ENCODE results near the gene SLC22A23. TPM values are rescaled to one million over a fixed set of nuclear protein-coding genes. Genes with fewer than 3 reads are reported as not detected.

The SLC22A23 gene
- total RNA-seq, 1 experiment from 2014 or later = 6.8 TPM

DNA sequence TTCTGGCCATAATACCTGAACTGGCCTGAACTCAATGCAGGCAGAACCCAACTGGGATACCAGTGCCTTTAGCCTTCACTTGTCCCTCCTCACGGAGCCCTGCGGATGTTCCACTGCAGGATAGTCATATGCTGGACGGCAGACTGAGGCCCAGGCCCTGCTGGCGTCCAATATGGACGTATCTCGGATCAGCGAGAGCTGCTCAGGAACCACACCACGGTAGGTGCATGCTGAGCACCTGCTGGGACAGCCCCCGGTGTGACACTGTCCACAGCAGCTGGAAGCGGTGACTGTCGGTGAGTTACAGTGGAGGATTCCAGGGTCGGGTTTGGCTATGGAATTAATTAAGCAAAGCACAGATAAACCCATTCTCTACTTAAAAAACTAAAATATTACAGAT lies 149.4 kb downstream of the SLC22A23 start:
- Histone ChIP-seq H3K4me2 (ENCODE audit: insufficient read depth, insufficient read length, low read length) (no peak overlapping the region), H3T11ph (ENCODE audit: low read length) (no peak overlapping the region), H2AFZ (ENCODE audit: low read length) (no peak overlapping the region), H4K20me1 (ENCODE audit: control insufficient read depth, insufficient read depth, insufficient read length) (no peaks in the 10 kb centered on the region), H3K27me3 (ENCODE audit: insufficient read depth, low read length) (no peaks in the 10 kb centered on the region), H4K8ac (replicated peaks; ENCODE audit: insufficient read length, low read depth, low read length) (no peak overlapping the region), H2BK120ac (ENCODE audit: low read depth, low read length, poor library complexity, severe bottlenecking) (no peak overlapping the region), H3K23ac (ENCODE audit: insufficient read length, low read depth, low read length) (no peak overlapping the region), H3K18ac (ENCODE audit: insufficient read length, low read depth, low read length) (no peak overlapping the region), H4K5ac (ENCODE audit: insufficient read length, low read depth, low read length) (no peak overlapping the region), H4K91ac (ENCODE audit: insufficient read length, low read depth, low read length) (no peak overlapping the region), H2BK20ac (ENCODE audit: low read depth, low read length, poor library complexity, severe bottlenecking) (no peak overlapping the region), H2BK5ac (ENCODE audit: insufficient read length, low read length) (no peak overlapping the region), H2AK5ac (ENCODE audit: insufficient read length, low read length) (no peak overlapping the region), H3K79me2 (ENCODE audit: insufficient read depth, low read length) (no peaks in the 10 kb centered on the region), H3K79me1 (ENCODE audit: insufficient read depth, low read depth, low read length, poor library complexity, severe bottlenecking) (no peaks in the 10 kb centered on the region), H2BK12ac (ENCODE audit: insufficient read length, low read depth, low read length) (no peak overlapping the region), H3K4me1 (ENCODE audit: insufficient read depth, low read length) (no peaks in the 10 kb centered on the region), H3K27ac (ENCODE audit: insufficient read length, low read depth, low read length) (no peak overlapping the region), H3K4ac (ENCODE audit: low read depth, low read length) (no peak overlapping the region), H3K23me2 (ENCODE audit: insufficient read length, low read depth, low read length, poor library complexity, severe bottlenecking) (no peaks in the 10 kb centered on the region), H3K14ac (ENCODE audit: insufficient read depth, low read length) (no peak overlapping the region), H3K9me3 (ENCODE audit: control insufficient read depth, low read depth, low read length) (no peaks in the 10 kb centered on the region), H3K56ac (ENCODE audit: insufficient read length, low read depth, low read length) (no peak overlapping the region), H2BK15ac (ENCODE audit: low read depth, low read length) (no peak overlapping the region), H3K9ac (ENCODE audit: extremely low read depth, insufficient read length, low read length) (no peak overlapping the region)
- peaks cover 0 to 2% of the 10 kb centered on the region in 2 experiments; a peak in 2 of 5 replicates for H3K9me3 Mint-ChIP-seq
- H3K36me3 Mint-ChIP-seq (ENCODE audit: insufficient read depth in 1 of 3, low read depth in 3 of 3) = peaks cover 7 to 35% (median 14%) of the 10 kb centered on the region in 3 experiments; a peak in 6 of 7 replicates
- no peak for DNase-seq
- peaks cover 6 to 14% of the 10 kb centered on the region in 2 experiments; a peak in 3 of 4 replicates for H3K4me1 Mint-ChIP-seq
- no CpG with 5 or more reads among the region's 12 CpGs for WGBS (ENCODE audit: extremely low coverage, insufficient read length, low lambda C conversion rate)
- H3K27me3 Mint-ChIP-seq (ENCODE audit: low read depth) = peaks cover 1% of the 10 kb centered on the region; the same call in 1 of the 2 replicates
- no peak overlapping the region for H3K27ac Mint-ChIP-seq
- TF ChIP-seq, protein P1, sequence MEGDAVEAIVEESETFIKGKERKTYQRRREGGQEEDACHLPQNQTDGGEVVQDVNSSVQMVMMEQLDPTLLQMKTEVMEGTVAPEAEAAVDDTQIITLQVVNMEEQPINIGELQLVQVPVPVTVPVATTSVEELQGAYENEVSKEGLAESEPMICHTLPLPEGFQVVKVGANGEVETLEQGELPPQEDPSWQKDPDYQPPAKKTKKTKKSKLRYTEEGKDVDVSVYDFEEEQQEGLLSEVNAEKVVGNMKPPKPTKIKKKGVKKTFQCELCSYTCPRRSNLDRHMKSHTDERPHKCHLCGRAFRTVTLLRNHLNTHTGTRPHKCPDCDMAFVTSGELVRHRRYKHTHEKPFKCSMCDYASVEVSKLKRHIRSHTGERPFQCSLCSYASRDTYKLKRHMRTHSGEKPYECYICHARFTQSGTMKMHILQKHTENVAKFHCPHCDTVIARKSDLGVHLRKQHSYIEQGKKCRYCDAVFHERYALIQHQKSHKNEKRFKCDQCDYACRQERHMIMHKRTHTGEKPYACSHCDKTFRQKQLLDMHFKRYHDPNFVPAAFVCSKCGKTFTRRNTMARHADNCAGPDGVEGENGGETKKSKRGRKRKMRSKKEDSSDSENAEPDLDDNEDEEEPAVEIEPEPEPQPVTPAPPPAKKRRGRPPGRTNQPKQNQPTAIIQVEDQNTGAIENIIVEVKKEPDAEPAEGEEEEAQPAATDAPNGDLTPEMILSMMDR (conservative IDR thresholded peaks at IDR 0.05) = no peak
- no peak overlapping the region for H3K4me3 Mint-ChIP-seq
